Mucosa of stomach (tissue), 1 donor: Measurements from ENCODE around the gene NCR2.

Experiments used
- H3K27me3 ChIP-seq: one replicate; pipeline ENCODE4 v1.7.0; 2013; ENCODE audit warnings: mild to moderate bottlenecking, low read length; ENCODE audit not compliant: control insufficient read depth, insufficient read depth
- H3K36me3 ChIP-seq: one replicate; pipeline ENCODE4 v1.7.0; 2013; ENCODE audit warnings: low read length; ENCODE audit not compliant: control insufficient read depth, insufficient read depth
- H3K4me1 ChIP-seq: one replicate; pipeline ENCODE4 v1.7.0; 2013; ENCODE audit warnings: mild to moderate bottlenecking, low read length; ENCODE audit not compliant: control insufficient read depth, insufficient read depth
- H3K4me3 ChIP-seq: one replicate; pipeline ENCODE4 v1.7.0; 2013; ENCODE audit warnings: low read length
- H3K9ac ChIP-seq: one replicate; pipeline ENCODE4 v1.7.0; 2013; ENCODE audit warnings: mild to moderate bottlenecking, low read length, moderate library complexity
- H3K9me3 ChIP-seq: one replicate; pipeline ENCODE4 v1.7.0; 2013; ENCODE audit warnings: mild to moderate bottlenecking, low read length, moderate library complexity; ENCODE audit not compliant: control insufficient read depth
- donor health status: Pancreatic carcinoma.

Gene NCR2

DNA sequence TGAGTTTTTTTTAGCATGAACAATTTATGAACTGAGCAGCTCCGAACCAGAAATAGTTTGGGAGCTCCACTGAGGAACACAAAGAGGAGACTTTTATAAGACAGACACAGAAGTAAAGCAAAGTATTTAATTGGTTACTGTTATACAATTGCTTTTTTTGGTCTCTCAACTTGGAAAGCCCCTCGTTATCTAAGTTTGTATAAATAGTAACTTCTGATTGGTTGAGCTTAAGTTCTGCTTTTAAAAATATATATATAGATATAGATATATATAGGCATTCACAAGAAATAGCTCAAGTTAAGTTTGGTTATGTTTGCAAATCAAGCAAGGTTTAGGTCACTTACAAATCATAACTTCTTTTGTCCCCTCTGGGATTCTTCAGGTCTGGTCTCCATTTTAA lies 20.2 kb upstream of the NCR2 start:
- Histone ChIP-seq H3K9ac (no peak overlapping the region), H3K4me3 (no peak overlapping the region), H3K9me3 (no peaks in the 10 kb centered on the region), H3K27me3 (peaks cover 30% of the 10 kb centered on the region), H3K36me3 (no peaks in the 10 kb centered on the region), H3K4me1 (peaks cover 6% of the 10 kb centered on the region)

DNA sequence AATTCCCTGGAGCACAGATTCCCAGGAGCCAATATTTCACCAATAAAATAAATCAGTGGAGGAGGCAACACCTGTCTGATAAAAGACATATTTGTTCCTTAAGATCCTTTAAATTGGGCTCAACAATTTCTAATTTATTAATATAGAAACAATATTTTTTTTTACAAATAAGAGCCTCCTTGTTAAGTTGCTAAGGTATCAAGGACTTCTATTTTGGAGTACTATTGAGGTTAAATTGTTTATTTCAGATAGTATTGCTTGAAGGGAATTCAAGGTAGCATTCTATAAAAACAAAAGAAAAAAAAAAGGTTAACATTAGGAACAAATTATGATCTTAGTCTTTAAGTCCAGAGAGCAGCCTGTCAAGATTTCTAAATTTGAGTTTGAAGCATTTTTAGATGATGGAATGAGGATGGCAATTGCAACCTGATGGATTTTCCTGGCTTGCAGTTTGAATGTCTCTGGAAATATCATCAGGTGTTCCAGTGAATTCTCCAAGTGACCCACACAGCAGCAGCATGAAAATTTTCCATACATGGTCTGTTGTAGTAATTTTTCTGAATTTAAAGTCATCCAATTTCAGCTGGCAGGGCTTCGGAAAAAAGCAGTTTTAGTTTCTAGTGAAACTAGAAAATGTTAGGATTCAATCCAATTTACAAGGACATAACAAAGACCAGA lies 19.3 kb upstream of the NCR2 start:
- Histone ChIP-seq H3K4me1 (peaks cover 6% of the 10 kb centered on the region), H3K9ac (no peak overlapping the region), H3K36me3 (no peaks in the 10 kb centered on the region), H3K9me3 (no peaks in the 10 kb centered on the region), H3K27me3 (peaks cover 27% of the 10 kb centered on the region), H3K4me3 (no peak overlapping the region)

- Histone ChIP-seq H3K9me3 (no peaks in the 10 kb centered on the region), H3K4me1 (peaks cover 6% of the 10 kb centered on the region), H3K36me3 (no peaks in the 10 kb centered on the region), H3K4me3 (no peak overlapping the region), H3K27me3 (peaks cover 19% of the 10 kb centered on the region), H3K9ac (no peak overlapping the region)
Measured at GRCh38 chr6:41318261-41318653, 17.2 kb upstream of the NCR2 start.

DNA sequence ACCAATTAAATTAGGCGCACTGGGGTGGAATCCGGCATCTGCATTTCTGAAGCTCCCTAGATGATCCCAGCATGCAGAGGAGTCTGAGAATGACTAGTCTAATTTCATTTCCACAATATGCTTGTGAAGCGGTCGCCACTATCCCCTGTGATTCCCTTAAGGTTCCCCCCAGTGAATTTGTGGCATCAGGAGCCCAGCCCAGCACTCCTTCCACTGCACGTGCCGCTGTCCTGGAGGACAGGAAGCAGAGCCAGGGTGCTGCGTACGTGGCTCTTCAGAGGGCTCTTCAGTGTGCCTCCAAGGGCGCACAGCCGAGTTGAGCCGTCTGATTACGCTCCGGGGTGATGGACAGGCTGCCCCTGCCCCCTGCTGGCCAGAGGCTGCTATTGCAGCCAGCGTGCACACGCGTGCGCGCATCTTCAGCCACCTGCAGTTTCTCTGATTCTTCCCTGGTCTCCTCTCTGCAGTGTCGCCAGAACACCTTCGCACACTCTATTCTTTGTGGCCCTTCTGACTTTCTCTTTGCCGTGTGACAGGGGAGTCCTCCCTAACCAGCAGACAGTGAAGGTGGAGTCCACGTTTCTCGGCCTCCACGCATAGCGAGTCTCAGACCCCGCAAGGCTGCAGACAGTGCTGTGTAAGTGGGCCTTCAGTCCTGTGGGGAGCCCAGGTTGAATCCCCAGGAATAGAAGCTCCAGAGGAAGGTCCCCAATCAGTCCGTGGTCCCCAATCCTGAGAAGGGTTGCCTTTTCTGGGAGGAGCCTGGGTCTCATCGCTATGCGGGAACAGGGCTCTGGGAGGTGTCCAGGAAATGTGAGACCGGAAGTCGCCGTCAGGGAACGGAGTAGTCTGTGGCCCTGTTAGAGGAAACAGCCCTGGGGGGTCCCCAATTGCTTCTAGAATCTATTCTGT lies 16.5 kb upstream of the NCR2 start:
- H3K4me1 ChIP-seq, result peaks cover 6% of the 10 kb centered on the region
- peaks cover 12% of the 10 kb centered on the region for H3K27me3 ChIP-seq
- no peak overlapping the region for H3K4me3 ChIP-seq
- no peaks in the 10 kb centered on the region for H3K9me3 ChIP-seq
- no peaks in the 10 kb centered on the region for H3K36me3 ChIP-seq
- H3K9ac ChIP-seq, result no peak overlapping the region

GRCh38 chr6:41321183-41321582 lies 14.2 kb upstream of the NCR2 start:
- no peak overlapping the region for H3K4me3 ChIP-seq
- peaks cover 21% of the 10 kb centered on the region for H3K27me3 ChIP-seq
- H3K36me3 ChIP-seq, result no peaks in the 10 kb centered on the region
- H3K9me3 ChIP-seq, result no peaks in the 10 kb centered on the region
- H3K4me1 ChIP-seq, result peaks cover 6% of the 10 kb centered on the region
- H3K9ac ChIP-seq, result no peak overlapping the region

- H3K4me1 ChIP-seq, result no peaks in the 10 kb centered on the region
- no peak overlapping the region for H3K4me3 ChIP-seq
- peaks cover 26% of the 10 kb centered on the region for H3K27me3 ChIP-seq
- no peaks in the 10 kb centered on the region for H3K36me3 ChIP-seq
- no peaks in the 10 kb centered on the region for H3K9me3 ChIP-seq
- no peak overlapping the region for H3K9ac ChIP-seq
Measured at GRCh38 chr6:41325446-41326066, 9.9 kb upstream of the NCR2 start.

DNA sequence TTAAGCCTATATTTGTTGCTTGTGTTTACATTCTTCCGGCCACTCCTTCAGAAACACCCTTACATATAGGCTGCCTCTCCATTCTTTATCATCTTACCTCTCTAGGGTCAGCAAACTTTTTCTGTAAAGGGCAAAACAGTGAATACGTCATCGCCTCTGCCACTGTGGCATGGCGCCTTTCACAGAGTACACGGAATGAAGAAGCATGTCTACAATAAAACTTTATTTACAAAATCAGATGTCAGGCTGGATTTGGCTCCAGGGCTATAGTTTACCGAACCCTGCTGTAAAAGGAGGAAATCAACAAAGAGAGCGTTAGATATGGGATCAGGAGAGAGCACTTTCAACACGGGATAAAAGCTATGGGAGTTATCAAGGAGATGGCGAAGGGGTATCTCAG lies 9.3 kb upstream of the NCR2 start:
- Histone ChIP-seq H3K9ac (no peak overlapping the region), H3K9me3 (no peaks in the 10 kb centered on the region), H3K4me3 (no peak overlapping the region), H3K27me3 (peaks cover 26% of the 10 kb centered on the region), H3K36me3 (no peaks in the 10 kb centered on the region), H3K4me1 (no peaks in the 10 kb centered on the region)

GRCh38 chr6:41327177-41327576 lies 8.2 kb upstream of the NCR2 start:
- Histone ChIP-seq H3K27me3 (peaks cover 26% of the 10 kb centered on the region), H3K9me3 (no peaks in the 10 kb centered on the region), H3K36me3 (no peaks in the 10 kb centered on the region), H3K4me1 (no peaks in the 10 kb centered on the region), H3K9ac (no peak overlapping the region), H3K4me3 (no peak overlapping the region)

- Histone ChIP-seq H3K27me3 (peaks cover 23% of the 10 kb centered on the region), H3K4me3 (no peak overlapping the region), H3K9me3 (no peaks in the 10 kb centered on the region), H3K36me3 (no peaks in the 10 kb centered on the region), H3K4me1 (no peaks in the 10 kb centered on the region), H3K9ac (no peak overlapping the region)
Measured at GRCh38 chr6:41331401-41332150, 3.8 kb upstream of the NCR2 start.

DNA sequence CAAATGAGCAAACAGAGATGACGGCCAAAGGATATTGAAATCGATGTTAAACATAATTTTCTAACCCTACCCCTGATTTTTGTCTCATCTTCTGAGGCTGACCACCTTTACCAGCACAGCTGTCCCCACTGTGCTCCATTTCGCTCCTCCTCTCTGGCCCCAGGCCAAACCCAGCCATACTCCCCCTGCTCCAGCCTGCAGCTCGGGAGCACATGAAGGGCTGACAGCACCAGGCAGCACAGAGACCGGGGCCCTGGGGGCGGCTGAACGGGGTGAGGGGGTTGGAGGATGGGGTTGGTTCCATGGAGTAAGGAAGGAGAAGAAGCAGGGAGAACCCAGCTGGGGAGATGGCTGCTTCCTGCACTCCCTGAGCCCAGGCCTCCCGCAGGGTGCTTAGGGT lies 3.2 kb upstream of the NCR2 start:
- Histone ChIP-seq H3K27me3 (peaks cover 18% of the 10 kb centered on the region), H3K9me3 (no peaks in the 10 kb centered on the region), H3K36me3 (no peaks in the 10 kb centered on the region), H3K4me1 (no peaks in the 10 kb centered on the region), H3K9ac (no peak overlapping the region), H3K4me3 (no peak overlapping the region)

DNA sequence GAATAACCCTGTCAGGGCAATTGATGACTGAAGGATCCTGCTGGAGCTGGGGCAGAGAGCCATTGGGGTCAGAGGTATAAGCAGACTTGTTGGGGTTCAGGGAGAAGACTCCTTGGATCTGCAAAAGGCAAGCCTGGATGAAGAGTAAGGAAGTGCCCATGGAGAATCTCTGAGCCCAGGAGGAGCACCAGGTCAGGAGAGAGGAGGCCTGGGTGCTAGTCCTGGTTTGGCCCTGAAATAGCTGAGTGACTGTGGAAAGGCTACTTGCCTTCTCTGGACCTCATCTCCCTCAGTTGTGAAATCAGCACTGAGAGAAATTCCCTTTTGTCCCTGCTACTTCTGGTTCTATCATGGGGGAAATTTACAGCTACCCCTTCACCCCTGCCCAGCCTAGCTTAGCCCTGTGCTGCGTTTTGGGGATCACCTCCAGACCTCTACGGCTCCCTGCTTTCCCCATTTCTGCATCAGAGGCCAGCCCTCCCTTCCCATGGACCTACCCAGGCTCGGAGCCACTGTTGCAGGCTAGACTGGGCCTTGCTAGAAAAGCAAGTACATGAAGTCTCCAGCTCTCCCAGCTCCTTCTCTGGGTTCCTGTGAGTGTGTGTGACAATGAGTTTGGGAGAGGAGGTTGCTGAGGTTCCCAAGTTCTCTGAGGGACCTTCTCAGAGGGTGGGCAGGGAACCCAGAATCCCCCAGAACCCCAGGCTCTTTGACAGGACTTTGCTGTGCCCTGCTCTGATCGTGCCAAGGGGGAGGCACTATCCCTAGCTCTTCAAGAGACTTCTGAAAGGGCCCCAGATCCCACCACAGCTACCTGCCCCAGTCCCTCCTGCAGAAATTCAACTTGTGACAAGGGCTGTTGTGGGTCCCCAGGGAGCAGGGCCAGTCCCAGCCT lies 2.3 kb upstream of the NCR2 start:
- peaks cover 18% of the 10 kb centered on the region for H3K27me3 ChIP-seq
- H3K9ac ChIP-seq, result no peak overlapping the region
- no peaks in the 10 kb centered on the region for H3K9me3 ChIP-seq
- H3K36me3 ChIP-seq, result no peaks in the 10 kb centered on the region
- no peak overlapping the region for H3K4me3 ChIP-seq
- H3K4me1 ChIP-seq, result no peaks in the 10 kb centered on the region
